GM18507 (cell line): Measurements from ENCODE around the gene MCUB.

Source experiments
- DNase-seq: peaks from one replicate; pipeline ENCODE4 v3.0.0; 2011; ENCODE audit warnings: low read depth; ENCODE audit not compliant: insufficient read length; ENCODE audit errors: extremely low spot score
- FAIRE-seq: peaks from 2 replicates; lab custom pipeline; 2011; peaks lifted over from hg19 to GRCh38; lab: Jason Lieb, UNC

MCUB gene

GRCh38 chr4:109703664-109704361, 143.8 kb downstream of the MCUB start:
- FAIRE-seq (no peak), DNase-seq (no peak)

GRCh38 chr4:109708435-109708834, 148.4 kb downstream of the MCUB start:
- DNase-seq (no peak), FAIRE-seq (no peak)

DNA sequence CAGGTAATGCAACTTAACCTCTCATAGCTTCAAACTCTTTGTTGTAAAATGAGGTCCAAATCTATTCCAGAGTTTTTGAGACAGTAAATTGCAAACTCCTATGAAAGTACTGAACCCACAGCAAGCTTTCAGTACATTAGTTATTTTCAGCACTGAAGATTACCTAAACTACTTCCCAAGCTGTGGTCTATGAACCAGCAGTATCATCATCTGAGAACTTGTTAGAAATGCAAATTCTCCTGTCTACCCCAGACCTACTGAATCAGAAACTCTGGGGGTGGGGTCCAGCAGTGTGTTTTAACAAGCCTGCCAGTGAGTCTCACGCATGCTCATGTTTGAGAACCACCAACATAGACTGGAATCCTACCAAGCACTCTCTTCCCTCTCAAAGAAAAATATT, 148.9 kb downstream of the MCUB start:
- DNase-seq (no peak), FAIRE-seq (peak; percentile 63)

DNA sequence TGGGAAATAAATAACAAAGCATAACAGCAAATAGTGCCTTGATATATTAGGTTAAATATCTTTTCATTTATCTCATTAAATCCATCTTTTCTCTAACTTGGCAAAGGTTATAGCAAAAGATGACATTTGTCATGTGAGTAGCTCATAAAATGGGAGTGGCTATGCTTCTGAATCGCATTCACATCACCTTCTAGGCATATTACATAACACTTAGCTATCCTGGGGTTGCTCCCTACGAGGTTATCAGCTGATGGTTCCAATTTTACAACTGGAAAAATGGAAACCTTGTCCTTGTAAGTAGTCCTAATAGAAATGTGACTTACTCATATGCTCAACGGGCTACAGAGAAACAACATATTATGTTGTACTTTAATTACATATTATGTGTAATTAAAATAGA, 153.5 kb downstream of the MCUB start:
- no peak for DNase-seq
- FAIRE-seq, result no peak

GRCh38 chr4:109718759-109719158, 158.7 kb downstream of the MCUB start:
- FAIRE-seq, result no peak
- no peak for DNase-seq

- FAIRE-seq, result no peak
- no peak for DNase-seq
Measured at GRCh38 chr4:109719604-109720003, 159.6 kb downstream of the MCUB start.

GRCh38 chr4:109721033-109721432, 161.0 kb downstream of the MCUB start:
- no peak for DNase-seq
- no peak for FAIRE-seq

DNA sequence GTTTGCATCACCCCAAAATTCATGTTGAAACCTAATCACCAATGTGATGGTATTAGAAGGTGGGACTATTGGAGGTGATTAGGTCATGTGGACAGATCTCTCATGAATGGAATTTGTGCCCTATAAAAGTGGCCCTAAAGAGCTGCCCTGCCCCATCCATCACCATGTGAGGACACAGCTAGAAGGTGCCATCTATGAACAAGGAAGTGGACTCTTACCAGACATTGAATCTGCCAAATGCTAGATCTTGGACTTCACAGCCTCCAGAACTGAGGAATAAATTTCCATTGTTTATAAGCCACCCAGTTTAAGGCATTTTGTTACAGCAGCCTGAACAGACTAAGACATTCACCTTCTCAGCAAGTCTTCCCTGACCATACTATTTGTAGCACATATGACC, 162.3 kb downstream of the MCUB start:
- no peak for DNase-seq
- FAIRE-seq, result peak; percentile 15

DNA sequence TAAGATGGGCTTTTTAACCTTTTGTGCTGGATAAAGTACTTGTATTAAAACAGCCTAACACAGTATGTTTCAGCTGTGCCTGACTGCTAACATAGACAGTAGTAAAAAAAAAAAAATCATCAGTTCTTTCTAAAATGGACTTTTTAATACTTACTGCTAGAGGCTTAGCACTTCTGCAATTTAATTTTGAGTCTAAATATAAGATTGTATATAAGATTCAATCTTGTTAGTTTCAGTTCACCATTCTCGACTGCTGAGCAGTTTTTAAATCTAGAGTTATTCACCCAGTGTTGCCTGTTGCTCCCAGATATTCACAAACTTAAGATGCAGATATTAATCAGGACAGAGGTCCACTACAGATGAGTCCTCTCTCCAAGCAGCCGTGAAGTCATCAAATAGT, 163.1 kb downstream of the MCUB start:
- DNase-seq (no peak), FAIRE-seq (no peak)

GRCh38 chr4:109728385-109728784, 168.3 kb downstream of the MCUB start:
- DNase-seq (no peak), FAIRE-seq (no peak)

GRCh38 chr4:109729117-109729717, 169.2 kb downstream of the MCUB start:
- DNase-seq (no peak), FAIRE-seq (peak; percentile 77)

- peak; percentile 62 for FAIRE-seq
Measured at GRCh38 chr4:109729718-109730618, 169.9 kb downstream of the MCUB start, which contains the start of gene PLA2G12A. PLA2G12A (minus strand) TSS chr4:109730070; CDS start chr4:109729809, 261 bp downstream.

GRCh38 chr4:109730619-109731545, 170.8 kb downstream of the MCUB start:
- DNase-seq, result no peak
- FAIRE-seq, result no peak

More at GRCh38 chr4:109729718-109730618, 169.9 kb downstream of the MCUB start, which contains the start of gene PLA2G12A:
- peak; percentile 87 for DNase-seq

DNA sequence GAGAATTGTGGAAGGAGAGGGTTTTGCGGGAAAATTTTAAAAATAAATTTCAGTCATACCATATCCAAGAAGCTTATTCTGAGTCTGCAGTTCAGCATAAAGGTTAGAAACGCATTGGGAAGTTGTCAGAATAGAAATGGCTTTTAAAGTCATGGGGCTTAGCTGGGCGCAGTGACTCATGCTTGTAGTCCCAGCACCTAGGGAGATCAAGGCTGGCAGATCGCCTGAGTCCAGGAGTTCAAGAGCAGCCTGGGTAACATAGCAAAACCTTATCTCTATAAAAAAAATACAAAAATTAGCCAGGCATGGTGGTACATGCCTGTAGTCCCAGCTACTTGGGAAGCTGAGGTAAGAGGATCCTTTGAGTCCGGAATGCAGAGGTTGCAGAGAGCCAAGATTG, 173.7 kb downstream of the MCUB start:
- no peak for FAIRE-seq
- DNase-seq, result no peak

DNA sequence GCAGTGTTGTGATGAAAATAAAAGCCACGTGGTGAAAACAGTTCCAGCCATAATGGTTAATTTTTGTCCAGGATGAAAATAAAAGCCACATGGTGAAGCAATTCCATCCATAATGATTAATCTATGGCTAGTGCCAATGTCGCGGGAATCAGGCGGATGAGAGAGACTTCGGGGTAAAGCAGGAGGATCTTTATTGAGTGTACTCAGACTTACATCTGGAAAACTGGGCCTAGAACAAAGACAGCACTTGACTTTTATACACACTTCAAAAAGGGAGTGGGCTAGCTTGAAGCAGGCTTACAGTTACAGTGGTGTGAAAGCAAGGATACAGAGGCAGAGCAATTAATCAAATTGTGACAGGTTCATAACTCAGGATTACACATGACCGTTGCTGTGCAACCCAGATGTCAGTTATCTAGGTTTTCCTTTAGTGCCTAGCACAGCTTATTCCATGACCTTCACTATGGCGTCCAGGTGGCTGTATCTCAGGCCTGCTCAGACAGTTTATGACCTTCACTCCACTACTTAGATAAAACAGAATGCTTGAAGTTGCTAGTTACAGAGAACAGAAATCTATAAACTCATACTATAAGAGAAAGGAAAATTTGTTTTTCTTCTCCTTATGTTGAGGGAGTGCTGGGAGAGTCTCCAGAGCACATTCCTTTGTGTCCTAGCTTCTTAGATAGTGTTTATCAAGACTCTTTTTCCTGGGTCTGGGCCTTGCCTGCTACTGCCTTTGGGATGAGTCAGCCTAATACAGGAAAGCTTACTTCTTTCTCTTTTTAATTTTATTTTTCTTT, 175.7 kb downstream of the MCUB start:
- FAIRE-seq, result no peak
- DNase-seq, result no peak
